ENCODE results near the gene DERA.
"Not testable (repeated sequence)": the region's sequence is repeated elsewhere in the genome, so short reads cannot be mapped to it uniquely, and the experiment has no call there.

DNA sequence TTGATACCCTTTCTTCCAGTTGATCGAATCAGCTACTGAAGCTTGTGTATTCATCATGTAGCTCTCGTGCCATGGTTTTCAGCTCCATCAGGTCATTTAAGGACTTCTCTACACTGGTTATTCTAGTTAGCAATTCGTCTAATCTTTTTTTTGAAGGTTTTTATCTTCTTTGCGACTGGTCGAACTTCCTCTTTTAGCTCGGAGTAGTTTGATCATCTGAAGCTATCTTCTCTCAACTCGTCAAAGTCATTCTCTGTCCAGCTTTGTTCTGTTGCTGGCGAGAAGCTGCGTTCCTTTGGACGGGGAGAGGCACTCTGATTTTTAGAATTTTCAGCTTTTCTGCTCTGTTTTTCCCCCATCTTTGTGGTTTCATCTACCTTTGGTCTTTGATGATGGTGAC is 37.3 kb downstream of the DERA start:
- TF ChIP-seq, protein P1, sequence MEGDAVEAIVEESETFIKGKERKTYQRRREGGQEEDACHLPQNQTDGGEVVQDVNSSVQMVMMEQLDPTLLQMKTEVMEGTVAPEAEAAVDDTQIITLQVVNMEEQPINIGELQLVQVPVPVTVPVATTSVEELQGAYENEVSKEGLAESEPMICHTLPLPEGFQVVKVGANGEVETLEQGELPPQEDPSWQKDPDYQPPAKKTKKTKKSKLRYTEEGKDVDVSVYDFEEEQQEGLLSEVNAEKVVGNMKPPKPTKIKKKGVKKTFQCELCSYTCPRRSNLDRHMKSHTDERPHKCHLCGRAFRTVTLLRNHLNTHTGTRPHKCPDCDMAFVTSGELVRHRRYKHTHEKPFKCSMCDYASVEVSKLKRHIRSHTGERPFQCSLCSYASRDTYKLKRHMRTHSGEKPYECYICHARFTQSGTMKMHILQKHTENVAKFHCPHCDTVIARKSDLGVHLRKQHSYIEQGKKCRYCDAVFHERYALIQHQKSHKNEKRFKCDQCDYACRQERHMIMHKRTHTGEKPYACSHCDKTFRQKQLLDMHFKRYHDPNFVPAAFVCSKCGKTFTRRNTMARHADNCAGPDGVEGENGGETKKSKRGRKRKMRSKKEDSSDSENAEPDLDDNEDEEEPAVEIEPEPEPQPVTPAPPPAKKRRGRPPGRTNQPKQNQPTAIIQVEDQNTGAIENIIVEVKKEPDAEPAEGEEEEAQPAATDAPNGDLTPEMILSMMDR (IDR thresholded peaks at IDR 0.05; ENCODE audit: low read length), result not testable (repeated sequence)
- TF ChIP-seq EZH2 (IDR thresholded peaks at IDR 0.05; ENCODE audit: borderline replicate concordance, low read length), result not testable (repeated sequence)

Measured in OCI-LY1 (cell line).